ENCODE measurements around the gene CXorf38. TPM values are rescaled to one million over a fixed set of nuclear protein-coding genes. Genes with fewer than 3 reads are reported as not detected.
A peak's percentile ranks its signal among the peaks of the same experiment; 100 is the strongest.

Gene CXorf38
- total and polyA plus RNA-seq, 2 donors, result 8.0 to 12.5 TPM

- WGBS, result 75% methylated on average over 1 of the region's 1 CpG
- no peak overlapping the region for H3K4me3 ChIP-seq (ENCODE audit: low read depth, low read length)
- no peaks in the 10 kb centered on the region for H3K36me3 ChIP-seq (ENCODE audit: insufficient read depth)
- H3K4me1 ChIP-seq (ENCODE audit: insufficient read depth), result no peaks in the 10 kb centered on the region
- no peak overlapping the region for H3K27ac ChIP-seq (ENCODE audit: low read depth)
- DNase-seq (ENCODE audit: extremely low spot score), result no peak
These were observed 5.3 kb upstream of the CXorf38 start for GRCh38 chrX:40652664-40653063.

- Histone ChIP-seq H3K4me1 (ENCODE audit: insufficient read depth) (no peaks in the 10 kb centered on the region), H3K4me3 (ENCODE audit: low read depth, low read length) (no peak overlapping the region), H3K27ac (ENCODE audit: low read depth) (no peak overlapping the region), H3K36me3 (ENCODE audit: insufficient read depth) (no peaks in the 10 kb centered on the region)
- under 1% methylated on average over 3 of the region's 3 CpGs for WGBS
- no peak for DNase-seq (ENCODE audit: extremely low spot score)
These were observed 4.4 kb upstream of the CXorf38 start for GRCh38 chrX:40651620-40652223.

- DNase-seq (ENCODE audit: extremely low spot score), result no peak
- WGBS, result under 1% methylated on average over 33 of the region's 33 CpGs
- no peaks in the 10 kb centered on the region for H3K36me3 ChIP-seq (ENCODE audit: insufficient read depth)
- no peaks in the 10 kb centered on the region for H3K4me1 ChIP-seq (ENCODE audit: insufficient read depth)
- peak overlapping the region; percentile 95 for H3K4me3 ChIP-seq (ENCODE audit: low read depth, low read length)
- peak overlapping the region; percentile 88 for H3K27ac ChIP-seq (ENCODE audit: low read depth)
These were observed 663 bp downstream of the CXorf38 start for GRCh38 chrX:40646489-40647306.

GRCh38 chrX:40644821-40645358 lies 2.5 kb downstream of the CXorf38 start:
- Histone ChIP-seq H3K4me3 (ENCODE audit: low read depth, low read length) (peak overlapping the region; percentile 31), H3K4me1 (ENCODE audit: insufficient read depth) (no peaks in the 10 kb centered on the region), H3K27ac (ENCODE audit: low read depth) (peak overlapping the region; percentile 54), H3K36me3 (ENCODE audit: insufficient read depth) (no peaks in the 10 kb centered on the region)
- 9% methylated on average over 4 of the region's 4 CpGs for WGBS
- no peak for DNase-seq (ENCODE audit: extremely low spot score)

GRCh38 chrX:40644176-40644575 lies 3.2 kb downstream of the CXorf38 start:
- H3K27ac ChIP-seq (ENCODE audit: low read depth), result no peak overlapping the region
- H3K4me1 ChIP-seq (ENCODE audit: insufficient read depth), result no peaks in the 10 kb centered on the region
- DNase-seq (ENCODE audit: extremely low spot score), result no peak
- 57% methylated on average over 5 of the region's 5 CpGs for WGBS
- no peak overlapping the region for H3K4me3 ChIP-seq (ENCODE audit: low read depth, low read length)
- no peaks in the 10 kb centered on the region for H3K36me3 ChIP-seq (ENCODE audit: insufficient read depth)

- H3K36me3 ChIP-seq (ENCODE audit: insufficient read depth), result peaks cover 1% of the 10 kb centered on the region
- 94% methylated on average over 3 of the region's 3 CpGs for WGBS
These were observed 9.7 kb downstream of the CXorf38 start for GRCh38 chrX:40637687-40638086.

GRCh38 chrX:40632199-40632598 lies 15.2 kb downstream of the CXorf38 start:
- no peak for DNase-seq (ENCODE audit: extremely low spot score)
- WGBS, result 80% methylated on average over 4 of the region's 4 CpGs
- Histone ChIP-seq H3K27ac (ENCODE audit: low read depth) (no peak overlapping the region), H3K4me1 (ENCODE audit: insufficient read depth) (no peaks in the 10 kb centered on the region), H3K36me3 (ENCODE audit: insufficient read depth) (peaks cover 5% of the 10 kb centered on the region), H3K4me3 (ENCODE audit: low read depth, low read length) (no peak overlapping the region)

More at GRCh38 chrX:40637687-40638086, 9.7 kb downstream of the CXorf38 start:
- Histone ChIP-seq H3K4me1 (ENCODE audit: insufficient read depth) (no peaks in the 10 kb centered on the region), H3K27ac (ENCODE audit: low read depth) (no peak overlapping the region), H3K4me3 (ENCODE audit: low read depth, low read length) (no peak overlapping the region)
- no peak for DNase-seq (ENCODE audit: extremely low spot score)

GRCh38 chrX:40628506-40628905 lies 18.9 kb downstream of the CXorf38 start:
- 92% methylated on average over 5 of the region's 5 CpGs for WGBS
- Histone ChIP-seq H3K36me3 (ENCODE audit: insufficient read depth) (peaks cover 5% of the 10 kb centered on the region), H3K27ac (ENCODE audit: low read depth) (no peak overlapping the region), H3K4me3 (ENCODE audit: low read depth, low read length) (no peak overlapping the region), H3K4me1 (ENCODE audit: insufficient read depth) (no peaks in the 10 kb centered on the region)
- DNase-seq (ENCODE audit: extremely low spot score), result no peak

- no peaks in the 10 kb centered on the region for H3K4me1 ChIP-seq (ENCODE audit: insufficient read depth)
- H3K36me3 ChIP-seq (ENCODE audit: insufficient read depth), result peaks cover 2% of the 10 kb centered on the region
- H3K4me3 ChIP-seq (ENCODE audit: low read depth, low read length), result no peak overlapping the region
- no peak overlapping the region for H3K27ac ChIP-seq (ENCODE audit: low read depth)
- 65% methylated on average over 4 of the region's 4 CpGs for WGBS
- no peak for DNase-seq (ENCODE audit: extremely low spot score)
These were observed 22.1 kb downstream of the CXorf38 start for GRCh38 chrX:40625294-40625693.

GRCh38 chrX:40623665-40624064 lies 23.7 kb downstream of the CXorf38 start:
- DNase-seq (ENCODE audit: extremely low spot score), result no peak
- Histone ChIP-seq H3K27ac (ENCODE audit: low read depth) (no peak overlapping the region), H3K4me3 (ENCODE audit: low read depth, low read length) (no peak overlapping the region), H3K4me1 (ENCODE audit: insufficient read depth) (no peaks in the 10 kb centered on the region), H3K36me3 (ENCODE audit: insufficient read depth) (peaks cover under 1% of the 10 kb centered on the region)
- 93% methylated on average over 32 of the region's 32 CpGs for WGBS

- WGBS, result 94% methylated on average over 38 of the region's 38 CpGs
- no peak within 1 kb of the TSS for H3K4me3 ChIP-seq (ENCODE audit: low read depth, low read length)
- no peak for DNase-seq (ENCODE audit: extremely low spot score)
- no peaks in the 10 kb centered on the region for H3K4me1 ChIP-seq (ENCODE audit: insufficient read depth)
- H3K36me3 ChIP-seq (ENCODE audit: insufficient read depth), result no peaks in the 10 kb centered on the region
- no peak within 1 kb of the TSS for H3K27ac ChIP-seq (ENCODE audit: low read depth)
These were observed 24.2 kb downstream of the CXorf38 start, which contains the start of gene MPC1L for GRCh38 chrX:40623139-40623536. TSS of gene MPC1L (plus strand) at chrX:40623428. CDS start at chrX:40623566, 138 bp downstream.

- no peaks in the 10 kb centered on the region for H3K4me1 ChIP-seq (ENCODE audit: insufficient read depth)
- DNase-seq (ENCODE audit: extremely low spot score), result no peak
- H3K36me3 ChIP-seq (ENCODE audit: insufficient read depth), result no peaks in the 10 kb centered on the region
- no peak overlapping the region for H3K4me3 ChIP-seq (ENCODE audit: low read depth, low read length)
- 69% methylated on average over 18 of the region's 18 CpGs for WGBS
- H3K27ac ChIP-seq (ENCODE audit: low read depth), result no peak overlapping the region
These were observed 24.8 kb downstream of the CXorf38 start for GRCh38 chrX:40622479-40623138.

GRCh38 chrX:40617566-40617965 lies 29.8 kb downstream of the CXorf38 start:
- Histone ChIP-seq H3K4me1 (ENCODE audit: insufficient read depth) (no peaks in the 10 kb centered on the region), H3K27ac (ENCODE audit: low read depth) (no peak overlapping the region), H3K4me3 (ENCODE audit: low read depth, low read length) (no peak overlapping the region), H3K36me3 (ENCODE audit: insufficient read depth) (no peaks in the 10 kb centered on the region)
- WGBS, result 68% methylated on average over 7 of the region's 7 CpGs
- no peak for DNase-seq (ENCODE audit: extremely low spot score)

Measured in urinary bladder (tissue), 4 donors.